RWPE2 (cell line): ENCODE data around the gene FAM228B.

Source experiments
- ATAC-seq: fragments of 200-7000 bp; cut with Tn5 transposase; 3 replicates; pipeline ENCODE4 v1.9.1; 2021; ENCODE audit warnings: low read depth
- DNase-seq: peaks from one replicate; pipeline ENCODE4 v3.0.0-alpha.2; 2020; ENCODE audit warnings: low spot score
- H3K27ac ChIP-seq: fragments of 450-650 bp; 2 replicates; pipeline ENCODE4 v1.5.1; 2017; ENCODE audit warnings: mild to moderate bottlenecking; ENCODE audit not compliant: poor library complexity, severe bottlenecking
- H3K27me3 ChIP-seq: fragments of 250-450 bp; sonication (Bioruptor Pico); 2 replicates; pipeline ENCODE4 v1.5.1; 2021; ENCODE audit warnings: mild to moderate bottlenecking, moderate library complexity; ENCODE audit not compliant: insufficient read depth, poor library complexity, severe bottlenecking
- H3K36me3 ChIP-seq: fragments of 250-450 bp; sonication (Bioruptor Pico); 2 replicates; pipeline ENCODE4 v1.5.1; 2020; ENCODE audit warnings: low read depth, mild to moderate bottlenecking, moderate library complexity
- H3K4me1 ChIP-seq: fragments of 250-450 bp; sonication (Bioruptor Pico); 2 replicates; pipeline ENCODE4 v1.5.1; 2021; ENCODE audit warnings: mild to moderate bottlenecking, moderate library complexity; ENCODE audit not compliant: insufficient read depth, poor library complexity, severe bottlenecking
- H3K4me3 ChIP-seq: fragments of 250-450 bp; sonication (Bioruptor Pico); 2 replicates; pipeline ENCODE4 v1.5.1; 2021; ENCODE audit warnings: mild to moderate bottlenecking, moderate library complexity; ENCODE audit not compliant: severe bottlenecking
- H3K9me3 ChIP-seq: fragments of 250-450 bp; sonication (Bioruptor Pico); 2 replicates; pipeline ENCODE4 v1.5.1; 2021; ENCODE audit warnings: mild to moderate bottlenecking, moderate library complexity; ENCODE audit not compliant: severe bottlenecking
- CTCF ChIP-seq: fragments of 450-650 bp; IDR thresholded peaks from one replicate; pipeline ENCODE4 v1.5.1; 2017; ENCODE audit warnings: mild to moderate bottlenecking, moderate library complexity; ENCODE audit not compliant: poor library complexity, severe bottlenecking

FAM228B gene

GRCh38 chr2:24152413-24153197, 29.3 kb downstream of the FAM228B start:
- ATAC-seq (no peak), DNase-seq (no peak)
- Histone ChIP-seq H3K36me3 (no peaks in the 10 kb centered on the region), H3K4me1 (no peaks in the 10 kb centered on the region), H3K4me3 (no peak overlapping the region), H3K27me3 (no peaks in the 10 kb centered on the region), H3K27ac (no peak overlapping the region), H3K9me3 (peaks cover 3% of the 10 kb centered on the region)
- TF ChIP-seq CTCF, result no peak

- Histone ChIP-seq H3K36me3 (no peaks in the 10 kb centered on the region), H3K4me1 (no peaks in the 10 kb centered on the region), H3K27ac (no peak overlapping the region), H3K9me3 (no peaks in the 10 kb centered on the region), H3K4me3 (no peak overlapping the region), H3K27me3 (no peaks in the 10 kb centered on the region)
- no peak for DNase-seq
- TF ChIP-seq CTCF, result no peak
- no peak for ATAC-seq
These were observed 30.2 kb downstream of the FAM228B start for GRCh38 chr2:24153478-24153877.

- ATAC-seq (no peak), DNase-seq (no peak)
- Histone ChIP-seq H3K27ac (no peak overlapping the region), H3K36me3 (no peaks in the 10 kb centered on the region), H3K27me3 (no peaks in the 10 kb centered on the region), H3K9me3 (no peaks in the 10 kb centered on the region), H3K4me3 (no peak overlapping the region), H3K4me1 (no peaks in the 10 kb centered on the region)
- no peak for TF ChIP-seq CTCF
These were observed 34.9 kb downstream of the FAM228B start for GRCh38 chr2:24158131-24158530.

GRCh38 chr2:24159708-24160107, 36.4 kb downstream of the FAM228B start:
- TF ChIP-seq CTCF, result no peak
- Histone ChIP-seq H3K36me3 (no peaks in the 10 kb centered on the region), H3K27me3 (no peaks in the 10 kb centered on the region), H3K9me3 (no peaks in the 10 kb centered on the region), H3K27ac (no peak overlapping the region), H3K4me1 (no peaks in the 10 kb centered on the region), H3K4me3 (no peak overlapping the region)
- no peak for DNase-seq
- ATAC-seq, result no peak

- TF ChIP-seq CTCF, result no peak
- no peak for DNase-seq
- ATAC-seq, result no peak
- H3K36me3 ChIP-seq, result no peaks in the 10 kb centered on the region
- H3K27ac ChIP-seq, result no peak overlapping the region
- no peaks in the 10 kb centered on the region for H3K9me3 ChIP-seq
- H3K4me1 ChIP-seq, result no peaks in the 10 kb centered on the region
- H3K4me3 ChIP-seq, result no peak overlapping the region
- no peaks in the 10 kb centered on the region for H3K27me3 ChIP-seq
These were observed 37.5 kb downstream of the FAM228B start for GRCh38 chr2:24160761-24161160.
